HG03457 (cell line): ENCODE data around the gene ITSN2.

Experiments used
- ATAC-seq: cut with Tn5 transposase; IDR thresholded peaks from one replicate; pipeline ENCODE4 v1.9.1; 2021; ENCODE audit warnings: moderate number of reproducible peaks; ENCODE audit not compliant: unreplicated experiment

The ITSN2 gene

GRCh38 chr2:24337890-24338289, 22.4 kb downstream of the ITSN2 start:
- no peak for ATAC-seq

- no peak for ATAC-seq
Observed at GRCh38 chr2:24336811-24337210, 23.5 kb downstream of the ITSN2 start.

GRCh38 chr2:24334245-24334633, 26.1 kb downstream of the ITSN2 start:
- ATAC-seq, result no peak

- ATAC-seq, result no peak
Observed at GRCh38 chr2:24332791-24333540, 27.4 kb downstream of the ITSN2 start.

- ATAC-seq, result no peak
Observed at GRCh38 chr2:24330161-24330560, 30.2 kb downstream of the ITSN2 start.

GRCh38 chr2:24329700-24330099, 30.6 kb downstream of the ITSN2 start:
- ATAC-seq, result no peak

GRCh38 chr2:24328010-24328409, 32.3 kb downstream of the ITSN2 start:
- no peak for ATAC-seq

GRCh38 chr2:24317491-24317920, 42.8 kb downstream of the ITSN2 start:
- no peak for ATAC-seq

GRCh38 chr2:24315669-24316068, 44.7 kb downstream of the ITSN2 start:
- peak; percentile 65 for ATAC-seq

- ATAC-seq, result no peak
Observed at GRCh38 chr2:24313744-24314632, 46.3 kb downstream of the ITSN2 start.

- no peak for ATAC-seq
Observed at GRCh38 chr2:24307961-24308360, 52.4 kb downstream of the ITSN2 start.

- ATAC-seq, result no peak
Observed at GRCh38 chr2:24304631-24305030, 55.7 kb downstream of the ITSN2 start.

GRCh38 chr2:24304098-24304497, 56.2 kb downstream of the ITSN2 start:
- ATAC-seq, result no peak

GRCh38 chr2:24301599-24301998, 58.7 kb downstream of the ITSN2 start:
- ATAC-seq, result no peak

GRCh38 chr2:24297663-24298062, 62.7 kb downstream of the ITSN2 start:
- no peak for ATAC-seq

- no peak for ATAC-seq
Observed at GRCh38 chr2:24287171-24287570, 73.2 kb downstream of the ITSN2 start.

GRCh38 chr2:24285484-24286152, 74.7 kb downstream of the ITSN2 start:
- no peak for ATAC-seq

GRCh38 chr2:24280645-24281044, 79.7 kb downstream of the ITSN2 start:
- no peak for ATAC-seq

GRCh38 chr2:24280161-24280560, 80.2 kb downstream of the ITSN2 start:
- ATAC-seq, result no peak

GRCh38 chr2:24276349-24276899, 83.9 kb downstream of the ITSN2 start:
- no peak for ATAC-seq

GRCh38 chr2:24274809-24275208, 85.5 kb downstream of the ITSN2 start:
- no peak for ATAC-seq
